HG02938 (cell line): ENCODE results near the gene SEMA4B.
A peak's percentile ranks its signal among the peaks of the same experiment; 100 is the strongest.
"Not testable (repeated sequence)": the region's sequence is repeated elsewhere in the genome, so short reads cannot be mapped to it uniquely, and the experiment has no call there.

Experiments
- ATAC-seq: cut with Tn5 transposase; IDR thresholded peaks from one replicate; pipeline ENCODE4 v1.9.1; 2021; ENCODE audit warnings: mild to moderate bottlenecking, moderate library complexity; ENCODE audit not compliant: unreplicated experiment

SEMA4B gene

GRCh38 chr15:90201130-90201943 lies at the start of gene SEMA4B:
Gene SEMA4B (plus strand): TSS chr15:90201330. CDS start chr15:90201579, 249 bp downstream.
- ATAC-seq, result peak; percentile 65

- no peak for ATAC-seq
Observed at GRCh38 chr15:90151989-90152645, 49.0 kb upstream of the SEMA4B start.

GRCh38 chr15:90153658-90154057 lies 47.5 kb upstream of the SEMA4B start:
- no peak for ATAC-seq

- no peak for ATAC-seq
Observed at GRCh38 chr15:90154246-90154645, 46.9 kb upstream of the SEMA4B start.

GRCh38 chr15:90154861-90155626 lies 46.1 kb upstream of the SEMA4B start:
- ATAC-seq, result no peak

- no peak for ATAC-seq
Observed at GRCh38 chr15:90159213-90159612, 41.9 kb upstream of the SEMA4B start.

- no peak for ATAC-seq
Observed at GRCh38 chr15:90160781-90161727, 40.1 kb upstream of the SEMA4B start.

GRCh38 chr15:90161950-90162361 lies 39.2 kb upstream of the SEMA4B start:
- ATAC-seq, result no peak

- no peak for ATAC-seq
Observed at GRCh38 chr15:90162956-90163355, 38.2 kb upstream of the SEMA4B start.

- not testable (repeated sequence) for ATAC-seq
Observed at GRCh38 chr15:90164239-90164638, 36.9 kb upstream of the SEMA4B start.

GRCh38 chr15:90165157-90165556 lies 36.0 kb upstream of the SEMA4B start:
- no peak for ATAC-seq

- ATAC-seq, result no peak
Observed at GRCh38 chr15:90165659-90166489, 35.3 kb upstream of the SEMA4B start.

- no peak for ATAC-seq
Observed at GRCh38 chr15:90167121-90167520, 34.0 kb upstream of the SEMA4B start.

- ATAC-seq, result no peak
Observed at GRCh38 chr15:90171623-90172022, 29.5 kb upstream of the SEMA4B start.

- ATAC-seq, result no peak
Observed at GRCh38 chr15:90173372-90173771, 27.8 kb upstream of the SEMA4B start.

GRCh38 chr15:90174140-90174875 lies 26.8 kb upstream of the SEMA4B start:
- ATAC-seq, result no peak

GRCh38 chr15:90177012-90177411 lies 24.1 kb upstream of the SEMA4B start:
- no peak for ATAC-seq

- ATAC-seq, result no peak
Observed at GRCh38 chr15:90178468-90179435, 22.4 kb upstream of the SEMA4B start.
